ENCODE measurements around the gene TACR2.

GRCh38 chr10:69364232-69364940 lies 52.3 kb downstream of the TACR2 start:
- no peak for TF ChIP-seq POLR2A (IDR thresholded peaks at IDR 0.05)
- no peak for TF ChIP-seq CTCF (IDR thresholded peaks at IDR 0.05)

Data from vagina (tissue), 2 donors.